Measurements from ENCODE around the gene KRT32. TPM values are rescaled to one million over a fixed set of nuclear protein-coding genes. Genes with fewer than 3 reads are reported as not detected.

The KRT32 gene
- total RNA-seq, 1 donor = not detected

DNA sequence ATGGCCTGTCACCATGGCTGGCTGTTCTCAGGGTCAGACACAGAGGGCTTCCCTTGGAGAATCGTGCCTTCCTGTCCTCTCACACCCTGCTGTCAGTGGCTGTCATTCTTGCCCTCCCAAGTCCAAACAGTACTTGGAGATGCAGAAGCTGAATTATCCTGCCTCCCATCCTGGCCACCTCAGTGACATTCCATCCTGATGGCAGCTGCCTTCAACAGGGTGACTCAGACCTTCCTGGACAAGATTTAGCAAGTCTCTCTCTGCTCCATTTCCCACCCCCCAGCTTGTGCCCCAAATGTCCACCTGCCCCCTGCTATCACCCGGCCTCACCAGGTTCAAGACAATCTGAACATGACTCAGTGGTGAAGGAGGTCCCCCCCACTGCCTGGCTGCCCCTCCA is 27.3 kb upstream of the KRT32 start:
- DNase-seq (ENCODE audit: low read depth in 2 of 3, low spot score in 2 of 3) = no peak

DNA sequence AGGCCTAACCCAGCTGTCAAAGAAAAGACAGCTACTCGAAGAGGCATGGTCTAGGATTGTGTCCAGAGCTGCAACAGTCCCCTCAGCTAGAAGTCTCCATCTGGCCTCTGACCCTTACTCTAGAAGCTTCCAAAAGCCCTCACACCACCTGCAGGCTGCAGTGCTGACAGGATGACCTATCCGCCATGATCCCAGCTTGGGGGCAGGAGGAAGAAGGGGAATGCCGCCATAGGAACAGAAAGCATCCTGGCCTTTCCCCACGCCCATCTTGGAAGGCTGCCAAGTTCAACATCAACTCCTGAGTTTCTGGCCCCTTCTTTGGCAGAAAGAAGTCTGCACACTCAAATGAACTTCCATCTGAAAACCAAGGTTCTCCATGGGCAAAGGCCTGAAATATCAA is 25.6 kb upstream of the KRT32 start:
- no peak for DNase-seq (ENCODE audit: low read depth in 2 of 3, low spot score in 2 of 3)

DNA sequence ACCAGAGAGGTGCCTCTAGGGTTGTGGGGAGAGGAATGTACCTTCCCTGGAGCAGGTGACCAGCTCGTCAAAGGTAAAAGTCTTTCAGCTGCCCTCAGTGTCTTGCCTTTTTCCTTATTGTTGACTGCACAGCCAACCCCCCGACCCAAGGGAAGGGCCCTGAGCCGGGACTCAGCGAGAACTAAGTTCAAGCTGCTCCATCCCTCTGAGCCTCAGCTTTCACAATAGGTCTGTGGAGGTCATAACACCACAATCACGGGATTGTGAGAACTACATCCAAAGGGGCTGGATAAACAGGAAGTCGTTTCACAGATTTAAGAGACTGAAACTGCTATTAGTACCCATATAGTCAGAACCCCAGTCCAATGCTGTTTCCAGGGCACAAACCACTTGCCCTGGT is 25.2 kb upstream of the KRT32 start:
- DNase-seq (ENCODE audit: low read depth in 2 of 3, low spot score in 2 of 3) = no peak

DNA sequence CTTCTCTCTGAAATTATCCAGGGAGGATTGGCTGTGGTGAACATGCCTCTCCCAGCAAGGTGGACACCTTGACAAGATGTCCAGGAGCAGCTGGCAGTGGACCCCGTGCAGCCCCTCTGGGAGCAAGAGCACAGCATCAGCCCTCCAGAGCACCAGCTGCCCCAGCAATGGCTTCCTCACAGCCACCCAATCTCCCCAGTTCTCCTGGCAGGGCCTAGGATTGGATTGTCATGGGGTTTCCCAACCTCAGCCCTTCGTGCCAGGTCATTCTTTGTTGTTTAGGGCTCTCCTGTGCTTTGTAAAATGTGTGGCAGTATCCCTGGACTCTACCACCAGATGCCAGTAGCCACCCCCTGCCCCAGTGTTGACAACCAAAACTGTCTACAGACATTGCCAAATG is 24.3 kb upstream of the KRT32 start:
- no peak for DNase-seq (ENCODE audit: low read depth in 2 of 3, low spot score in 2 of 3)

DNA sequence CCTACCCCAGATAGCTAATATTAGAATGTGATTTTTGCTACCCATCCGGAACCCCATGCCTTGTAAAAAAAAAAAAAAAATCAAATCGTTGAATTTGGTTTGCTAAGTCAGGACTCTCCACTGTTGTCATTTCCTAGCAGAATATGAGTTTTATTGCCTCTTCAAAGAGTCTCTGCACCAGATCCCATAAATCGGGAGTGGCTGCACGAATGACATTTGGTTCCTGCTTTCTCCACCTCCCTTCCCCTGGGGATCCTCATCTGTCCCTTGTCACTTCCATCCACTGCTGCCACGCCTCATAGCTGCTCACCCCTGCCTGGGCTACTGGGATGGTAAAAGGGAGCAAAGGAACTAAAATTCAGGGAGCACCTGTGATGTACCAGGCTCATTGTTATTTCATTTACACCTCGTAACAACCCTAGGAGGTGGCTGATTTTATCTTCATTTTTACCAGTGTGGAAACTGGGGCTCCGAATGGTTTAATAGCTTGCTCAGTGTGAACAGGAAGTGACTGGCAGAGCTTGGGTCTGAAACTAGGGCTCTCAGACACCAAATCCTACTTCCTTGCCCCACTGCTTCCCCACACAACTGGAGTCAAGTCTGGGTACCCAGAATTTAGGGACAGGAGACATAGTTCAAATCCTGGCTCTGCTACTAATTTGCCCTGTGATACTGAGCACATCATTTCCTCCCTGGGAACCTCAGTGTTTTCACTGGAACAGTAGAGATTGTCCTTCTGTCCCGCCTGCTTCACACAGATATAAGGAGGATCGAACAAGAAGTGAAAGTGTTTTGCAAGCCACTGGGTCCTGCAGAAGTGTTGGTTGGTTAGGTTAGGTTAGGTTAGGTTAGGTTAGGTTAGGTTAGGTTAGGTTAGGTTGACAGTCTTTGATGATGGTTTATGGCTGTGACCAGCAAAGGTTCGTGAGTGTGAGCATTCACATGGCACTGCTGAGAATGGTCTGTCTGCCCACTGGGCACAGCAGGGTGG is 23.1 kb upstream of the KRT32 start:
- no peak for DNase-seq (ENCODE audit: low read depth in 2 of 3, low spot score in 2 of 3)

DNA sequence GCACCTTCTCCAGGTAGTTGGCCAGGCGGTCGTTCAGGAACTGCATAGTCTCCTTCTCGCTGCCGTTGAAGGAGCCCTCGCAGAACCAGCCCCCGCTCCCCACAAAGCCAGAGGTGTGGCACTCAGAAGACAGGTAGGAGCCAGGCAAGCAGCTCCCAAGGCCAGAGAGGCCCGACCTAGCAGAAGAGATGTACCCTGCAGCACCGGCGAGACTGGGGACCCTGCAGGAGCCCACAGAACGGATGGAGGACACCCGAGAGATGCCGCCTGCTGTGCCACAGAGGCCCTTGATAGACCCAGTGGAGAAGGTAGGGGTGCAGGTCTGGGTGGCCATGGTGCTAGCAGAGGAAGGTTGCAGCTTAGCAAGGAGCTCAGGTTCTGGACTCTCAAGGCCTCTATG is 22.3 kb upstream of the KRT32 start, which contains the start of gene KRT36:
TSS of gene KRT36 (minus strand) at position 380 of the 400 bp plus-strand sequence. CDS start at position 334, 46 bp downstream.
- DNase-seq (ENCODE audit: low read depth in 2 of 3, low spot score in 2 of 3) = no peak

DNA sequence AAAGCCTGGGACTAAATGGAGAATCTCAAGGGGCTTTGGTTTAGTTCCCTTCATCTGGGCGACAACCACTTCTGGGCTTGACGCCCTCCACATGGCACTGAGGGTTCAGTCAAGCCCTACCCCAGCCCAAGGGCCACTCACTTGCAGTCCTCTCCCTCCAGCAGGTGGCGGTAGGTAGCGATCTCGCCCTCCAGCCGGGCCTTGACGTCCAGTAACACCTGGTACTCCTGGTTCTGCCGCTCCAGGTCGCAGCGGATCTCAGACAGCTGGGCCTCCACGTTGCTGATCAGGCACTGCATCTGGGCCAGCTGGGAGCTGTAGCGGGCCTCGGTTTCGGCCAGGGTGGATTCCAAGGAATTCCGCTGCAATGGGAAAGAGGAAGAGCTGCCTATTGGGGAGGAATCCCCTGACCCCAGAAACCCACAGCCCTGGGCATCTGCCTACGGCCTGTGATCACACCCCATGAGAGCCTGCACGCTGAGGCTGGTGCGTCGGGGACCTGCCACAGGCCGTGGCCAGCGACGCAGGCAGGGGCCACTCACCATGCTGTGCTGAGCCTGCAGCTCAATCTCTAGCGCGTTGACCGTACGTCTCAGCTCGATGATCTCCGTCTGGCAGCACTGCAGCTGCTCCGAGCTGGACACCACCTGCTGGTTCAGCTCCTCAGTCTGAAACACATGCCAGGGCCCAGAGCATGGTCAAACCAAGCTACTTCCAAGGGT is 19.8 kb upstream of the KRT32 start:
- peak in 2 of 3 donors; percentile 14 to 39 for DNase-seq (ENCODE audit: low read depth in 2 of 3, low spot score in 2 of 3)

DNA sequence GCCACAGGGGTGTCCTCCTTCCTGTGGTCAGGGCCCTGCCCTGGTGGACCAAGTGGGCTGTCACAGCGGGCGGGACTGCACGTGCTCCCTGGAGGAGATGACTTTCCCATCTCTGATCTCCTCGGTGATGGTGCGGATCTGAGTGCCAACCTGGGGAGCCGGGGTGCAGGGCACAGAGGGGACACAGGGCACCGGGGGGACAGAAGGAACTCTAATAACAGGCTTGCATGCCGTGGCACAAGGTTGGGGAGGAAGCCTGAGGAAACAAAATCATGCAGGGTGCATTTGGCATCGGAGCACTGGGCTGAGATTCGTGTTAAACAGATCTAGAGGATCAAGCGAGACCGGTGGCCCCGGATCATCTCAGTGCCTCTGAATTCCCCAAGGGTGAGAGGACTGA is 19.1 kb upstream of the KRT32 start:
- DNase-seq (ENCODE audit: low read depth in 2 of 3, low spot score in 2 of 3) = no peak

DNA sequence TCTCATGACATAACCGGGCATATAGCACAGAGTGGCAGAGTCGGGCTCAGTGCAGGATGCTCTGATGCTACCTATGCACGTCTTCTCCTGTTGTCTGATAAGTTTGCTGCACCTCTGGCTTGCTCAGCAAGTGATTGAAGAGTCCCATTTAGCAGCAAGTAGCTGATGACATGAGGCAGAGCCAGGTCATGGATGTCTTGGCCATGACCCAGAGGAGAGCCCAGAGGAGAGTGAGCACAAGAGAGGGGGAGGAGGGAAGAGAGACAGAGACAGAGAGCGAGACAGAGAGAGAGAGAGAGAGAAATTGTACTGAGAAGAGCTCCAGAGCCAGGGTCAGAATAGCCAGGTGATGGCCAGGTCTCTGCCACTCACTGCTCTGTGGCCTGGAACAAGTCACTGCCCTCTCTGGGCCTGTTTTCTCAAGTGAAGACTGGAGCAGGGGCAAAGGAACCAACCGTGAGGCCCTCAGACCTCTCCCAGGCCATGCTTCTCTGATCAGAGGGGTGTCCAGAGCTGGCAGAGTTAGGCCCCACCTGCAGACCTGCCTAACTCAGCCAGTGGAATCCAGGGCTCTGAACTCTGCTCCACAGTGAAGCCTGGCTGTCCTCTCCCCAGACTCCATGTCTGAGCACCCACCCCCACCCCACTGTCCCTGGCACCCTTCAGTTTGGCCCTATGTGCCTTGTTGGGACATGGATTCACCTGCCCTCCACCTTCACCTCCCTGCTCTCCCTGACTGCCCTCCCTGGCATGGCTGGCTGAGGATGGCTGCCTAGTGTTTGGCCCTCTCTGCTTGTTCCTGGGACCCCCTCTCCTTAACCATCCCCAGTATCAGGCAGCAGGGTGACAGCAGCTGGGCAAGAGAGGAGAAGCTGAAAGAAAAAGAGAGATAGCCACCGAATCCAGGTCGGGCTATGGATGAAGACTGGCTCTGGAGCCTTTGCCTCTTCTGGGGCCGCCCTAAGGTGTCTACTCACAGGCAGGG is 18.0 kb upstream of the KRT32 start:
- no peak for DNase-seq (ENCODE audit: low read depth in 2 of 3, low spot score in 2 of 3)

DNA sequence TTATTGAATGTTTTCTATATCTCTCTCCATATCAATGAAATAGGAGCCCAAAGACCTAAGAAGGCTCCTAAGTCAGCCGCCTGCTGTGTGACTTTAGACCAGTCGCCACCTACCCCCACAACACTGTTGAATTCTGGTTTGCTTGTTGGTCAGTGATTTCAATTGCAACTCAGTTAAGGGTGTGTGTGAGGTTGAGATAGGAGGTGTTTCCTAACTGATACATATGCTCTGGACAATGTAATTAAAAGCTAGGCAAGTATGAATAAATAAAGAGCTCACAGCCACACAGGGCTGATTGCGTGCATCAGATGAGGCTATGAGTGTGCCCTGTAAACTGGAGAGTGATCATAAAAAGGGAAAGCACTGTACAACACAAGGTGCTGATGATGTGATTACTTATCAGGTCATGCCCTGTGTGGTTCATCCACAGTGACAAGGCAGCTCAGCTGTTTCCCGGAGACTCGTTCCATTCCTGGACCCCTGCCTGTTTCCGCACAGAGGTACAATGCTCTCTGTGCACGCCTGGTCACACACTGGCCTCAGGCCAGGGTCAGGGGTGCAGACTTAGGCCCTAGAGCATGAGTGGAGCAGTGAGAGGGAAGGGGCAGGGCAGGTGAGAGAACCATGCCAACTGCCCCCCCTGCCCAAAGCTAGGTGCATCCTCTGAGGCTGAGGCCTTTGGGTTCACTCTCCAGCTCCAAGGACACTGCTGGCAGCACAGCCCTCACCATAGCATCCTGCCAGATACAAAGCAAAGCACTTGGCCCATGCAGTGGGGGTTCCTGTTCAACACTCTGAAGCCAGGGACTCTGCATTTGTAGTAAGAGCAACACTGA is 17.0 kb upstream of the KRT32 start:
- DNase-seq (ENCODE audit: low read depth in 2 of 3, low spot score in 2 of 3) = no peak

DNA sequence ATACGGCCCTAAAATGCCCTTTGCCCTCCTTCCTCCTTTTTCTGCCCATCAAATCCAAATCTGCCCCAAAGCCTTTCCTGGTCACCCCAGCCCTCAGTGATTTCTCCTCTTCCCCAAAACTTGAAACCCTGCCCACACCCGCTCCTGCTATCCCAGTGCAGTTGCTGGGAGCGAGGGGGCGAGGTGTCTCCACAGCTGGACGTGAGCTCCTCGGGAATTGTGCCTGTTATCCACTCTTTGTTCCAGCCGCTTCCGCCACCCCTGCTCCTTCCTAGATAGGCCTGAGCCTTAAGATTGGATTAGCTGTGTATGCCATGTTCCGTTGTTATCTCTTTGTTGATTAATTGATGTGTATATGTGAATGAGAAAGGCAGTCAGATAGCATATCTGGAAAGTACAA is 16.3 kb upstream of the KRT32 start:
- DNase-seq (ENCODE audit: low read depth in 2 of 3, low spot score in 2 of 3) = no peak

DNA sequence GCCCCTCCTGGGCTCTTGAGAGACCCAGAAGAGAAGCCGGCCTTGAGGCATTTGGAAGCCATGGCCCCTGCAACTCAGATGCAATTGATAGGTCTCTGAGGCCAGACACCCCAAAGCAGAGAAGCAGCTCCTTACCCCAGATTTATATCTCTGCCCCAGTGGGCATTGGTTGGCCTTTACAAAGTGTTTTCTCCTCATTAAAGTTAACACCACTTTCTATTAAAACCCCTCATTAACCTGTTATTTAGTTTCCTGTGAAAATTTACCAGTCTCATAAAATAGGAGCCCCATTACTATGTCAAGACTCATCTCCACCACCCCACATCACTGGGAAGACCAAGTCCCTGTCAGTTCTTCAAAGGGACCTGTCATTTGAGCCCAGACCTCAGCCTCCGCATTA is 13.8 kb upstream of the KRT32 start, which contains the start of gene KRT35:
TSS of gene KRT35 (minus strand) at position 116 of the 400 bp plus-strand sequence. CDS start at position 62, 54 bp downstream.
- DNase-seq (ENCODE audit: low read depth in 2 of 3, low spot score in 2 of 3) = no peak

DNA sequence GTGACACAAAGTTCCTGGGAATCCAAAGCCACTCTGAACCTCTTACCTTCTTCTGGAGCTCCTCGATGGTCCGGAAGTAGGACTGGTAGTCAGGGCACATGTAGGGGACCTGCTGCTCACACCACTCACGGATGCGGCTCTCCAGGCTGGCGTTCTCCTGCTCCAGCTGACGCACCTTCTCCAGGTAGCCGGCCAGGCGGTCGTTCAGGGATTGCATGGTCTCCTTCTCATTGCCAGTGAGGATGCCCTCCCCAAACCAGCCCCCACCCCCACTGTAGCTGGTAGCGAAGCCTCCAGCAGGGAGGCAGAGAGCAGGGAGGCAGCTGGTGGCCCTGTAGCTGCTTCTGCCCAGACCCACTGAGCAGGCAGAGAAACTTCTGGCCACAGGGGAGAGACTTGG is 13.4 kb upstream of the KRT32 start:
- no peak for DNase-seq (ENCODE audit: low read depth in 2 of 3, low spot score in 2 of 3)

DNA sequence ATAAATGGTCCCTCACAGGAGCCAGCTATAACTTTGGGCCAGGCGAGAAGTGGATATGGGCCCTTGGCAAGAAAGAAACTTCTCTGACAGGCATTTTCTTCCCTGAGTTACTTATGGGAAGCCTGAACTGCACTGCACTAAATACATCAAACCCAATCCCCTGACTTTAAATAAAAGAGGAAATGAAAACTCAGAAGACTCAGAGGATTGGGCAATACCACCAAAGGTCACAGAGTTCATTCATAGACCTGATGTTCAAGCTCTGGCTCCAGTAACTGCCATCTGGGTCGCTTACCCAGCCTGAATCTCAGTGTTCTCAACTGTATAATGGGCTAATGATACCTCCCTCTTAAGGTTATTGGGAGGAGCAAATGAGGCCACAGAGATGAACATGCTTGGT is 12.9 kb upstream of the KRT32 start:
- no peak for DNase-seq (ENCODE audit: low read depth in 2 of 3, low spot score in 2 of 3)

DNA sequence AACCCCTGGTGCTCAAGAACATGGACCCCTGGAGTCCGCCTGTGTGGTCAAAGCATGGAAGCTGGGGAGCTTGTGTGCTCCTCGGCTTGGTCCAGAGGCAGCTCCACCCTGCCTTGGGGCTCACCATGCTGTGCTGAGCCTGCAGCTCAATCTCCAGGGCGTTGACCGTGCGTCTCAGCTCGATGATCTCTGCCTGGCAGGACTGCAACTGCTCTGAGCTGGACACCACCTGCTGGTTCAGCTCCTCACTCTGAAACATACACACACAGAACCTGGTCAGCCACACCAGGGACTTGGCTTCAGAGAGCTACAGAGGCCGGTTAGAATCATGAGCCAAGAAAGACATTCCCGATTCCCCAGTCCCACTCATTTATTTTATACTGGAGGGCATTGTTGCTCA is 11.1 kb upstream of the KRT32 start:
- no peak for DNase-seq (ENCODE audit: low read depth in 2 of 3, low spot score in 2 of 3)

DNA sequence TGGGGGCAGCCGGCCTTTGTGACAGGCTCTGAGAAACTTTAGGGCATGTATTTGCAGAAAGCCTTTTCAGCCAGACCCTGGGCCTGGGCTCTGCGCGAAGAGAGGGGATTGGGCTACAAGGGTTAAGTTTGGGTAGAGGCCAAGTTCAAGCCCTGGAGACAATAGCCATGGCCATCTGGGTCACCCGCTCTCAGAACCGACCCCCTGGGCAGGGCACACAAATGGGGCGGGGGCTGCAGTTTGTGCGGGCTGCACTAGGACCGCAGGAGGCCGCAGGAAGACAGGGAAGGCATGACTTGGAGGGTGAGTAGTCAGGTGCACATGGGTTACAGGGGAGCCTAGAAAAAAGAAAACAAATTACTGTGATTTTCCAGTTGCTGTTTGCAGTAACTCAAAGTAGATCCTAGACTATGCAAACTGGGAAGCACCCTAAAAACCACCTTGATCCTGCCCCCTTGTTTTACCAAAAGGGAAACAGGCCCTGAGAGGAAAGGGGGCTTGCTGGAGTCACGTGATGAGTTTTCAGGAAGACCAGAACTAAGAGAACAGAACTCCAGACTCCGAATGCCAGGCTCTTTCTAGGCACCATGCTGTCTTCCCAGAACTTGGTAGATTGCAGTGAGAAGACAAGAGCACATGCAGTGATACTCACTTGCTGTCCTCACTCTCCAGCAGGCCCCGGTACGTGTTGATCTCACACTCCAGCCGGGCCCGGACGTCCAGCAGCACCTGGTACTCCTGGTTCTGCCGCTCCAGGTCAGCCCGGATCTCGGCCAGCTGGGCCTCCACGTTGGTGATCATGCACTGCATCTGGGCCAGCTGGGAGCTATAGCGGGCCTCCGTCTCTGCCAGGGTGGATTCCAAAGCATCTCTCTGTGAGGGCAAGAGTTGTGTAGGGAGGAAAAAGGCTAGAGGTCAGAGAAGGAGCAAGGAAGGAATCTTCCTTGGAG is 10.0 kb upstream of the KRT32 start:
- no peak for DNase-seq (ENCODE audit: low read depth in 2 of 3, low spot score in 2 of 3)

DNA sequence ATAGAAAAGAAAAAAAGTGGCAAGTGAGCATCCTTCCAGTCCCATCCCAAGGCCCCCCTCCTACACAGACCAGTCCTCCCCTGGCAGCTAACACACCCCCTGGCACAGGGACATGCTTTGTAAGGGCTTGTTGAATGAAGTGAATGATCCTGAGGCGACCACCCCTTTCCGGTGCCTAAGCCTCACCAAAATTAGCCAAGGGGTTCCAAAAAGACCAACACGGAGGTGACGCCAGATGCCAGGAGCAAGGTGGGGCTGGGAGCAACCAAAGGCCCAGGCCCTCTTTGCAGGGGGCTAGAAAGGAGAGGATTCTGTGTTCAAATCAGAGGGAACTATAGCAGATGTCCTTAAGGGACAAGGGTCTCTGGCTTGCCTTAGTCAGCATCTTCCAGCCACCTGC is 8.2 kb upstream of the KRT32 start:
- no peak for DNase-seq (ENCODE audit: low read depth in 2 of 3, low spot score in 2 of 3)

DNA sequence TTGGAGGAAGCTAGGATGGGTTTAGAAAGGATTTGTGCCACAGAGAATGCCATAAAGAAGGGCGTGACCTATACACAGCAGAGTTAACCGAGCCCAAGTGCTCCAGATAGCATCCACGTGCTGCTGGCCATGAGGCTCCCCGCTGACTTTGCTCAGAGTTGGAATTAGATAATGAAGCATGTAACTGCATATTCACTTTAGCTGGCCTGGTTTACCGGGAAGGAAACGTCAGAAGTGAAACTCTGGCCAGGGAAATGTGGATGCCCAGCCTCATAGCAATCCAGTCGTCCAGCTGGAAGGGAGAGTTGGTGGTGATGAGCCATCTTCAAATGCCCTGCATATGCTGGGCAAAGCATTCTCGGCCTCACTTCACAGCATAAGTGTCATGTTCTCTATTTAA is 7.7 kb upstream of the KRT32 start:
- DNase-seq (ENCODE audit: low read depth in 2 of 3, low spot score in 2 of 3) = no peak

Data from hematopoietic multipotent progenitor cell (in vitro differentiated cells).